ENCODE data around the gene CCSAP.
A peak's percentile ranks its signal among the peaks of the same experiment; 100 is the strongest.

CCSAP gene

GRCh38 chr1:229360420-229360819, 17.6 kb upstream of the CCSAP start (continued):
- TF ChIP-seq KLF9 (tag by site-specific recombination; IDR thresholded peaks at IDR 0.05; ENCODE audit: low read depth) = no peak

- H3K27ac ChIP-seq (ENCODE audit: extremely low read depth, low read depth, low read length) = no peak overlapping the region
- POLR2A ChIA-PET = no interaction called here
- no peaks in the 10 kb centered on the region for H3K4me1 ChIP-seq (ENCODE audit: control insufficient read depth, insufficient read depth, low read length)
- CTCF ChIA-PET = interaction anchor here (0.6 to 0.7 kb wide), 2 partner anchors 54 to 232 kb away, joined by 3 to 4 read pairs; no protein-coding TSS in a partner anchor
- no peaks in the 10 kb centered on the region for H3K9me3 ChIP-seq (ENCODE audit: control insufficient read depth, insufficient read depth, low read depth, low read length)
- no peaks in the 10 kb centered on the region for H3K36me3 ChIP-seq (ENCODE audit: control insufficient read depth in 2 of 2, insufficient read depth in 1 of 2, low read length in 2 of 2)
- TF ChIP-seq ZNF324 (tag by site-specific recombination; IDR thresholded peaks at IDR 0.05) = no peak
- TF ChIP-seq GLI4 (tag by site-specific recombination; IDR thresholded peaks at IDR 0.05) = no peak
- TF ChIP-seq FEZF1 (tag by site-specific recombination; IDR thresholded peaks at IDR 0.05) = no peak
- no peak for TF ChIP-seq ZNF394 (tag by site-specific recombination; IDR thresholded peaks at IDR 0.05; ENCODE audit: borderline replicate concordance)
- TF ChIP-seq ZNF488 (tag by site-specific recombination; IDR thresholded peaks at IDR 0.05) = no peak
- no peak for TF ChIP-seq ZNF585B (tag by site-specific recombination; IDR thresholded peaks at IDR 0.05)
- no peak for TF ChIP-seq TRIM28 (IDR thresholded peaks at IDR 0.05; ENCODE audit: borderline replicate concordance, low read length)
- H3K4me3 ChIP-seq (ENCODE audit: low read depth, low read length) = no peak overlapping the region
Measured at GRCh38 chr1:229355661-229356060, 12.8 kb upstream of the CCSAP start.

- ChIA-PET CTCF (interaction anchor here (0.6 to 1.0 kb wide), 4 partner anchors 13 to 494 kb away, joined by 3 to 4 read pairs (median 4); no protein-coding TSS in a partner anchor), POLR2A (interaction anchor here (1.4 kb wide), 1 partner anchor 11 kb away, joined by 3 read pairs; the partner anchor contains the start of gene CCSAP)
- H3K36me3 ChIP-seq (ENCODE audit: control insufficient read depth in 2 of 2, insufficient read depth in 1 of 2, low read length in 2 of 2) = no peaks in the 10 kb centered on the region
- no peak overlapping the region for H3K27ac ChIP-seq (ENCODE audit: extremely low read depth, low read depth, low read length)
- TF ChIP-seq SETDB1 (IDR thresholded peaks at IDR 0.05; ENCODE audit: insufficient read length, low read length) (peak; percentile 70), ZBTB26 (tag by site-specific recombination; optimal IDR thresholded peaks at IDR 0.05) (no peak), TRIM28 (IDR thresholded peaks at IDR 0.05; ENCODE audit: borderline replicate concordance, low read length) (peak; percentile 84; the same call in 1 of the 2 replicates), ZNF518A (tag by site-specific recombination; conservative IDR thresholded peaks at IDR 0.05; ENCODE audit: low read depth) (0 out of 2 replicates have a peak, but pooled peaks have one; percentile 21), ZNF580 (tag by site-specific recombination; IDR thresholded peaks at IDR 0.05) (peak; percentile 66; the same call in 1 of the 2 replicates), ZNF777 (tag by site-specific recombination; IDR thresholded peaks at IDR 0.05; ENCODE audit: borderline replicate concordance) (no peak), ZNF626 (tag by site-specific recombination; IDR thresholded peaks at IDR 0.05) (peak; percentile 77; the same call in 1 of the 2 replicates), ZNF280D (tag by site-specific recombination; IDR thresholded peaks at IDR 0.05) (peak; percentile 98)
- H3K9me3 ChIP-seq (ENCODE audit: control insufficient read depth, insufficient read depth, low read depth, low read length) = no peaks in the 10 kb centered on the region
- no peak overlapping the region for H3K4me3 ChIP-seq (ENCODE audit: low read depth, low read length)
- no peaks in the 10 kb centered on the region for H3K4me1 ChIP-seq (ENCODE audit: control insufficient read depth, insufficient read depth, low read length)
Measured at GRCh38 chr1:229354226-229354625, 11.4 kb upstream of the CCSAP start.
